ENCODE data around the gene PKN1. TPM values are rescaled to one million over a fixed set of nuclear protein-coding genes. Genes with fewer than 3 reads are reported as not detected.

The PKN1 gene
- total and polyA plus RNA-seq, 10 of the 15 experiments (the other 5 are each of a cell fraction or from before 2014, with no cell fraction given): 1.0 to 189 (median 52.7) TPM

DNA sequence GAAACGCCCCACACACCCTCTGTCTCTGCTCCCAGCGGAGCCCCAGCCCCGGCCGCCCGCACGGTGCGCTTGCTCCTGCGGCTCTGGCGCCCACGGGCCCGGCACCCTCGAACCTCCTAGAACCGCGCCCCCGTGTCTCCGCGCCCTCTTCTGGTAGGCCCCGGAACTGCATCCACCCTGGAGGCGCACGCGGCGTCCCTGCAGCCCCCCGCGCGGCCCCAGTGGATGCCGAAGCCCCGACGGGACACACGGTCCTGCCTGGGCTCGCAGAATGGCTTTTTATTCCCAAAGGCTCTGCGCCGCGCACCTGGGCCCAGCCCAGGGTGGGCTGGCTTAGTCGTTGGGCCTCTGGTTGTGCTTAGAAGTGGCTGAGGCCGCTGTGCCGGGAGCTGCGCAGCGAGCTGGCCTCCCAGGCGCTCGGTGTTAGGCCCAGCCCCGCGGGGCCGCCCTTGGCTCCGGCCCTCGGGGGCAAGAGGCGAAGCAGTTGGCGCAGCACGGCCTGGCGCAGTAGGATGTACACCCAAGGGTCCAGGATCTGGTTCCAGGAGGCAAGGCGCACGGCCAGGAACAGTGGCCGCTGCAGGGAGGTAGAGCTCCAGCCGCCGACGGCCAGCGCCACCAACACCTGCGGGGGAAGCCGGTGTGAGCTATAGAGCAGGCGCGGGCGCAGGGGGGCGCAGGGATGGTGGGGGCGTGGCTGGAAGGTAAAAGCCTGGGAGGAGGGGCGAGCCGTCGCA, 39.3 kb downstream of the PKN1 start (continued):
- TF ChIP-seq CEBPB (IDR thresholded peaks at IDR 0.05; ENCODE audit: borderline replicate concordance in 1 of 2, low read depth in 2 of 2, low read length in 2 of 2) (no peak), RFX5 (IDR thresholded peaks at IDR 0.05; ENCODE audit: low read depth, low read length) (no peak), TAF1 (IDR thresholded peaks at IDR 0.05; ENCODE audit: borderline replicate concordance, low read depth, low read length) (no peak), KLF5 (IDR thresholded peaks at IDR 0.05; ENCODE audit: partially characterized antibody) (no peak), SPI1 (IDR thresholded peaks at IDR 0.05; ENCODE audit: borderline replicate concordance, insufficient read depth, low read depth, low read length) (no peak), ZSCAN29 (IDR thresholded peaks at IDR 0.05) (no peak), MYC (IDR thresholded peaks at IDR 0.05; ENCODE audit: insufficient read depth, insufficient read length, insufficient replicate concordance, low read length, severe bottlenecking) (no peak), CREM (IDR thresholded peaks at IDR 0.05; ENCODE audit: low read depth) (no peak), RELB (IDR thresholded peaks at IDR 0.05; ENCODE audit: low read depth) (no peak), SREBF2 (IDR thresholded peaks at IDR 0.05; ENCODE audit: low read length) (no peak), IKZF2 (IDR thresholded peaks at IDR 0.05) (no peak), CHD2 (IDR thresholded peaks at IDR 0.05; ENCODE audit: borderline replicate concordance, low read depth, low read length) (no peak), ZNF622 (IDR thresholded peaks at IDR 0.05) (no peak), SMC3 (IDR thresholded peaks at IDR 0.05; ENCODE audit: borderline replicate concordance, low read length) (peak; percentile 51; the same call in 1 of the 2 replicates), HCFC1 (IDR thresholded peaks at IDR 0.05; ENCODE audit: low read length) (no peak), CHD4 (IDR thresholded peaks at IDR 0.05) (no peak), NR2F1 (conservative IDR thresholded peaks at IDR 0.05) (no peak), TCF3 (IDR thresholded peaks at IDR 0.05; ENCODE audit: borderline replicate concordance, insufficient read depth, low read depth, low read length) (no peak), HDGF (IDR thresholded peaks at IDR 0.05) (no peak), TBL1XR1 (IDR thresholded peaks at IDR 0.05; ENCODE audit: low read depth, low read length) (no peak), CBFB (IDR thresholded peaks at IDR 0.05; ENCODE audit: low read depth) (no peak), NFIC (IDR thresholded peaks at IDR 0.05; ENCODE audit: low read depth, low read length) (no peak), HDAC2 (IDR thresholded peaks at IDR 0.05) (no peak), SMAD5 (IDR thresholded peaks at IDR 0.05; ENCODE audit: low read depth) (no peak), SUPT20H (IDR thresholded peaks at IDR 0.05; ENCODE audit: borderline replicate concordance, control insufficient read depth, low read depth, low read length) (no peak), FOXM1 (IDR thresholded peaks at IDR 0.05; ENCODE audit: low read depth, low read length) (0 out of 2 replicates have a peak, but pooled peaks have one; percentile 17)
- TF ChIP-seq, protein P1, sequence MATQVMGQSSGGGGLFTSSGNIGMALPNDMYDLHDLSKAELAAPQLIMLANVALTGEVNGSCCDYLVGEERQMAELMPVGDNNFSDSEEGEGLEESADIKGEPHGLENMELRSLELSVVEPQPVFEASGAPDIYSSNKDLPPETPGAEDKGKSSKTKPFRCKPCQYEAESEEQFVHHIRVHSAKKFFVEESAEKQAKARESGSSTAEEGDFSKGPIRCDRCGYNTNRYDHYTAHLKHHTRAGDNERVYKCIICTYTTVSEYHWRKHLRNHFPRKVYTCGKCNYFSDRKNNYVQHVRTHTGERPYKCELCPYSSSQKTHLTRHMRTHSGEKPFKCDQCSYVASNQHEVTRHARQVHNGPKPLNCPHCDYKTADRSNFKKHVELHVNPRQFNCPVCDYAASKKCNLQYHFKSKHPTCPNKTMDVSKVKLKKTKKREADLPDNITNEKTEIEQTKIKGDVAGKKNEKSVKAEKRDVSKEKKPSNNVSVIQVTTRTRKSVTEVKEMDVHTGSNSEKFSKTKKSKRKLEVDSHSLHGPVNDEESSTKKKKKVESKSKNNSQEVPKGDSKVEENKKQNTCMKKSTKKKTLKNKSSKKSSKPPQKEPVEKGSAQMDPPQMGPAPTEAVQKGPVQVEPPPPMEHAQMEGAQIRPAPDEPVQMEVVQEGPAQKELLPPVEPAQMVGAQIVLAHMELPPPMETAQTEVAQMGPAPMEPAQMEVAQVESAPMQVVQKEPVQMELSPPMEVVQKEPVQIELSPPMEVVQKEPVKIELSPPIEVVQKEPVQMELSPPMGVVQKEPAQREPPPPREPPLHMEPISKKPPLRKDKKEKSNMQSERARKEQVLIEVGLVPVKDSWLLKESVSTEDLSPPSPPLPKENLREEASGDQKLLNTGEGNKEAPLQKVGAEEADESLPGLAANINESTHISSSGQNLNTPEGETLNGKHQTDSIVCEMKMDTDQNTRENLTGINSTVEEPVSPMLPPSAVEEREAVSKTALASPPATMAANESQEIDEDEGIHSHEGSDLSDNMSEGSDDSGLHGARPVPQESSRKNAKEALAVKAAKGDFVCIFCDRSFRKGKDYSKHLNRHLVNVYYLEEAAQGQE (IDR thresholded peaks at IDR 0.05; ENCODE audit: low read depth, low read length): no peak

Data from GM12878 (cell line).